Subcutaneous adipose tissue (tissue), 4 donors: ENCODE data around the gene P2RX1. TPM values are rescaled to one million over a fixed set of nuclear protein-coding genes. Genes with fewer than 3 reads are reported as not detected.

Source experiments
- CTCF ChIP-seq: fragments of 450-650 bp; IDR thresholded peaks from one replicate; pipeline ENCODE4 v1.5.1; 2016; ENCODE audit warnings: low read depth, mild to moderate bottlenecking, control low read depth, antibody characterized with exemption, moderate library complexity
- total RNA-seq, 4 donors: library from RNA; depleted of rRNA; stranded (reverse); fragments of >200 nt; gene quantifications; one replicate each; pipeline ENCODE4 v1.1.0, GENCODE V29; 2016

P2RX1 gene
- total RNA-seq, 4 donors from 2014 or later = 0.94 to 9.3 (median 1.8) TPM

- TF ChIP-seq CTCF = no peak
Measured at GRCh38 chr17:3914312-3914670, 2.0 kb downstream of the P2RX1 start.

GRCh38 chr17:3913531-3914311, 2.5 kb downstream of the P2RX1 start:
- TF ChIP-seq CTCF = no peak

GRCh38 chr17:3912827-3913226, 3.4 kb downstream of the P2RX1 start:
- no peak for TF ChIP-seq CTCF

GRCh38 chr17:3911271-3912053, 4.8 kb downstream of the P2RX1 start:
- TF ChIP-seq CTCF = no peak

DNA sequence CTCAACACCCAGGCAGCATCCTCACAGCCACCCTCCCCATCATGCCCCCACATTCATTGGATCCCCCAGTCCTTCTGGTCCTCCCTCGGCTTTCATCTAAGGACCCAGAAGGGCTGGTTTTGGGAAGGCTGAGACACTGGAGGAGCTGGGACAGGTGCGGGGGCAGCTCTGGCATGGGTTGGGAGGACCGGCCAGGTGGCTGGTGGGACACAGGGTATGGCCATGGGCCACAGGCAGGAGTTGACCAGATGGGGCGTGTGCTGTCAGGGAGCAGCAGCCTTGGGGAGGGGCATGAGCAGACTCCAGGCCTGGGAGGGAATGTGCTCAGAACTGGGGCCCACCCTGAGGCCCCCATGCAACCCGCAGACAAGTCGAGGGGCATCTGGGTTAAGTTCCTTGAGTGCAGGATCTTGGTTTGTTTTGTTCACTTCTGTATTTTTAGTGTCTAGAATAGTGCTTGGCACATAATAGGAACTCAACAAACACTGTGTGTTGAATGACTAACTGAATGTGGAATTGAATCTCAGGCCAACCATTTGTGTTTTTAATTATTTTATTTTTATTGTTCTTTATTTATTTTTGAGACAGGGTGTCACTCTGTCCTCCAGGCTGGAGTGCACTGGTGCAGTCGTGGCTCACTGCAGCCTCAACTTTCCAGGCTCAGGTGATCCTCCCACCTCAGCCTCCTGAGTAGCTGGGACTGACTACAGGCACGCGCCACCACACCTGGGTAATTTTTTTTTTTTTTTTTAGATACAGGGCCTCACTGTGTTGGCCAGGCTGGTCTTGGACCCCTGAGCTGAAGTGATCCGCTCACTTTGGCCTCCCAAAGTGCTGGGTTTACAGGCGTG, 5.6 kb downstream of the P2RX1 start:
- no peak for TF ChIP-seq CTCF

- no peak for TF ChIP-seq CTCF
Measured at GRCh38 chr17:3909257-3909656, 7.0 kb downstream of the P2RX1 start.
